Stimulated activated effector memory CD8-positive, alpha-beta T cell treated with anti-CD3 and anti-CD28 coated beads, Interleukin-12 subunit alpha, Interleukin-12 subunit beta, amount 100 ng/mL, for 72 hours (primary cell): ENCODE data around the gene IKZF1.

Experiments
- ATAC-seq: fragments of 150-1000 bp; cut with Tn5 transposase; 2 replicates; pipeline ENCODE4 v1.10.0; 2021
- DNase-seq, 2 donors: peaks; one replicate each; pipeline ENCODE4 v3.0.0; 2021 to 2022; ENCODE audit warnings: low spot score in 2 of 2
- H3K27ac Mint-ChIP-seq: one replicate; pipeline ENCODE4 v1.8.0; 2022; ENCODE audit warnings: mild to moderate bottlenecking, mixed read lengths
- H3K36me3 Mint-ChIP-seq: one replicate; pipeline ENCODE4 v1.8.0; 2022; ENCODE audit warnings: mild to moderate bottlenecking, mixed read lengths
- H3K4me1 Mint-ChIP-seq: one replicate; pipeline ENCODE4 v1.8.0; 2022; ENCODE audit warnings: mixed read lengths
- H3K4me3 Mint-ChIP-seq: one replicate; pipeline ENCODE4 v1.8.0; 2022; ENCODE audit warnings: mild to moderate bottlenecking, mixed read lengths
- H3K9me3 Mint-ChIP-seq: one replicate; pipeline ENCODE4 v1.8.0; 2022; ENCODE audit warnings: mixed read lengths

Gene IKZF1

DNA sequence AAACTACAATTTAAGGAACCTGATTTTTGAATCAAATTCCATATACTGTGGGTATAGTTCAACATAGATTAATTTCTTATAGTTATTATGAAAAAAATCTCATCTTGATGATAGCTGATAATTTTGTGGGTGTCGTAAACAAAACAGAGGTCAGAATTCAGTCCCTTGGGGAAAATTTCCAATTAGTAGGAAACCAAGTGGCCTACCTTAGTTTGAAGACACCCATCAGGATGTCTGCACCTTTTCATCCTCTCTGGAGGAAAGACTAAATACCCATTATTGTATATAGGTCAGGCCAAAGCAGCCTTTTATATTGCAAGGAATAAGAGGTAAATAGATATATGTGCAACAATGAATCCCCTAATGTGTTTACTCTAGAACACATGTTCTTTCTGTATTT is 6.4 kb downstream of the IKZF1 start:
- H3K9me3 Mint-ChIP-seq = no peaks in the 10 kb centered on the region
- DNase-seq = no peak
- H3K4me1 Mint-ChIP-seq = peaks cover 53% of the 10 kb centered on the region
- peaks cover 70% of the 10 kb centered on the region for H3K36me3 Mint-ChIP-seq
- ATAC-seq = no peak
- peak overlapping the region; percentile 84 for H3K4me3 Mint-ChIP-seq
- peak overlapping the region; percentile 89 for H3K27ac Mint-ChIP-seq

GRCh38 chr7:50312250-50313162 is 8.0 kb downstream of the IKZF1 start:
- Mint-ChIP-seq H3K4me3 (peak overlapping the region; percentile 84), H3K36me3 (peaks cover 55% of the 10 kb centered on the region), H3K4me1 (peaks cover 68% of the 10 kb centered on the region), H3K9me3 (no peaks in the 10 kb centered on the region), H3K27ac (peak overlapping the region; percentile 89)
- no peak for DNase-seq
- ATAC-seq = peak; percentile 36

DNA sequence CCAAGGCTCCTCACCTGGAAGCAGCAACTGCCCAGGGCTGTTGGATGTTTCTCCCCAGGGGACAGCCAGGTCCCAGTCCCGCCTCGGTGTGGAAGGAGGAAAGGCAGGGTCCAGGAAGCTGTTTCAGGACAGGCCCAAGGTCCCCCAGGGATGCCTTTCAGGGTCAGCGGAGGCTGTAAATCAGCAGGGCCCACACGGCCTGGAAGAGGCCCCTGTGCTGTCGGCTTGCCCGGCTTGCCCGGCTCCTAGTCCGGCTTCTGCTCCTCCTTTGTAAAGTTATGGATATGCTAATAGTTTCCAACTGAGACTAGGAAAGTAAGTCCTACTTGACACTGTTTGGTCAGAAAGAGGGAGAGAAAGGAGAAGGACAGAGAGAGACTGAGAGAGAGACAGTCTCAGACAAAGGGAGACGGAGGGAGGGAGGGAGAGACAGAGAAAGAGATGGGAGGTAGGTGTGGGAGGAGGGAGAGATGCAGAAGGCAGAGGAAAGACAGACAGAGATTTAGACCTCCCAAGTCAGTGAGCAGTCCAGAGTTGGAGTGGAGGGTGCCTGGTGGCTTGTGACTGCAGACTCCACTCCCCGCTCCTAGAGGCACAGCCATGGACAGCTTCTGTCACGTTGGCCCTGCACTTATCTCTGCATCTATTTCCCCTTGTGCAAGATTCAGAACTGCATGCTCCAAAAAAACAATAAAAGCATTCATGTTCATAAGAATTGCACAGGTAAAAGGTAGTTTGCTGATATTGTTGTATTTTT is 10.5 kb downstream of the IKZF1 start:
- Mint-ChIP-seq H3K36me3 (peaks cover 30% of the 10 kb centered on the region), H3K27ac (peak overlapping the region; percentile 89), H3K9me3 (no peaks in the 10 kb centered on the region), H3K4me3 (peak overlapping the region; percentile 84), H3K4me1 (peaks cover 77% of the 10 kb centered on the region)
- ATAC-seq (no peak), DNase-seq (peak in 1 of 2 donors; percentile 59)

- H3K27ac Mint-ChIP-seq = peak overlapping the region; percentile 89
- H3K36me3 Mint-ChIP-seq = peaks cover 20% of the 10 kb centered on the region
- H3K9me3 Mint-ChIP-seq = no peaks in the 10 kb centered on the region
- DNase-seq (peak in 1 of 2 donors; percentile 65), ATAC-seq (no peak)
- peaks cover 87% of the 10 kb centered on the region for H3K4me1 Mint-ChIP-seq
- H3K4me3 Mint-ChIP-seq = peak overlapping the region; percentile 84
Measured at GRCh38 chr7:50315739-50316671, 11.5 kb downstream of the IKZF1 start.

DNA sequence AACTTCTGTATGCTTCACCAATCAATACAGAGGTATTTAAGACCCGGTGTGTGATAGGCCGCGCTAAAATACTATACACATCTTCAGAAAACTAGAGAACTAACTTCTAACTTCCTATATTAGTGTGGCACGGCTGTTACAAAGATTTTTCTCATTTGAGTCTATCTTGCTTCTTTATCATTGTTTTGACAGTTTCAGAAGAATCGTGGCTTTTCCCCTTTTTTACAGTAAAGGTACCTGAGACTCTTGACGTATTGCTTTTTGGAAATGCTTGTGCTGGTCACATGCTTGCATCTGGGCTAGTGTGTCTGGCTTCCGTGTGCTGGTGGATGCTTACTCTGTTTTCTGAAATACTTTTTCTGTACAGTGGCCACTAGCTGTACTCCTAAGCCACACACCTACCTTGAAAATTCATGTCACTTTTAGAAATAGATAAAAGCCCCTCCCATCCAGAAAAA is 12.7 kb downstream of the IKZF1 start:
- ATAC-seq (peak; percentile 89), DNase-seq (no peak)
- Mint-ChIP-seq H3K36me3 (peaks cover 7% of the 10 kb centered on the region), H3K4me3 (peak overlapping the region; percentile 84), H3K27ac (peak overlapping the region; percentile 89), H3K4me1 (peaks cover 99% of the 10 kb centered on the region), H3K9me3 (no peaks in the 10 kb centered on the region)

GRCh38 chr7:50317697-50318669 is 13.5 kb downstream of the IKZF1 start:
- ATAC-seq (peak; percentile 57), DNase-seq (peak in 1 of 2 donors; percentile 70)
- peak overlapping the region; percentile 84 for H3K4me3 Mint-ChIP-seq
- peaks cover 99% of the 10 kb centered on the region for H3K4me1 Mint-ChIP-seq
- no peaks in the 10 kb centered on the region for H3K9me3 Mint-ChIP-seq
- H3K36me3 Mint-ChIP-seq = no peaks in the 10 kb centered on the region
- H3K27ac Mint-ChIP-seq = peak overlapping the region; percentile 89

GRCh38 chr7:50321487-50322067 is 17.1 kb downstream of the IKZF1 start:
- DNase-seq = peak in 1 of 2 donors; percentile 47

GRCh38 chr7:50324113-50324512 is 19.6 kb downstream of the IKZF1 start:
- Mint-ChIP-seq H3K27ac (peak overlapping the region; percentile 35), H3K36me3 (no peaks in the 10 kb centered on the region), H3K4me3 (no peak overlapping the region), H3K9me3 (no peaks in the 10 kb centered on the region), H3K4me1 (peaks cover 78% of the 10 kb centered on the region)
- ATAC-seq = no peak
- no peak for DNase-seq

More at GRCh38 chr7:50321487-50322067, 17.1 kb downstream of the IKZF1 start:
- Mint-ChIP-seq H3K4me3 (peak overlapping the region; percentile 84), H3K9me3 (no peaks in the 10 kb centered on the region), H3K27ac (peak overlapping the region; percentile 89), H3K36me3 (no peaks in the 10 kb centered on the region), H3K4me1 (peaks cover 91% of the 10 kb centered on the region)
- ATAC-seq = no peak

DNA sequence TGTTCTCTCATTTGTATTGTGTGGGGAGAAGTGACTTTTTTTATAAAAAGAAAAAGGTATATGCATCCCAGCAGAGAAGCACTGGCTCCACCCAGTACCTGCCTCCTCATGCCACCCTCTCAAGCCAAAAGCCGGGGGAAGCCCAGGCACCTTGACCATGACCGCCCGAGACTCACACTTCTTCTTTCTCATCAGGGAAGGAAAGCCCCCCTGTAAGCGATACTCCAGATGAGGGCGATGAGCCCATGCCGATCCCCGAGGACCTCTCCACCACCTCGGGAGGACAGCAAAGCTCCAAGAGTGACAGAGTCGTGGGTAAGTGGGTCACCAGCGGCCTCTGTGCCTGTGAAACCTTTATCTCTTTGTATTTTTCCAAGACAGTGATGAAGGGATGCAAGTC is 22.9 kb downstream of the IKZF1 start:
- no peak for ATAC-seq
- Mint-ChIP-seq H3K9me3 (no peaks in the 10 kb centered on the region), H3K4me1 (peaks cover 78% of the 10 kb centered on the region), H3K27ac (peak overlapping the region; percentile 78), H3K36me3 (no peaks in the 10 kb centered on the region), H3K4me3 (no peak overlapping the region)
- DNase-seq = peak in 1 of 2 donors; percentile 47

- ATAC-seq (no peak), DNase-seq (peak in 1 of 2 donors; percentile 52)
- H3K27ac Mint-ChIP-seq = peak overlapping the region; percentile 88
- no peak overlapping the region for H3K4me3 Mint-ChIP-seq
- no peaks in the 10 kb centered on the region for H3K9me3 Mint-ChIP-seq
- H3K4me1 Mint-ChIP-seq = peaks cover 61% of the 10 kb centered on the region
- no peaks in the 10 kb centered on the region for H3K36me3 Mint-ChIP-seq
Measured at GRCh38 chr7:50329775-50330174, 25.3 kb downstream of the IKZF1 start.

DNA sequence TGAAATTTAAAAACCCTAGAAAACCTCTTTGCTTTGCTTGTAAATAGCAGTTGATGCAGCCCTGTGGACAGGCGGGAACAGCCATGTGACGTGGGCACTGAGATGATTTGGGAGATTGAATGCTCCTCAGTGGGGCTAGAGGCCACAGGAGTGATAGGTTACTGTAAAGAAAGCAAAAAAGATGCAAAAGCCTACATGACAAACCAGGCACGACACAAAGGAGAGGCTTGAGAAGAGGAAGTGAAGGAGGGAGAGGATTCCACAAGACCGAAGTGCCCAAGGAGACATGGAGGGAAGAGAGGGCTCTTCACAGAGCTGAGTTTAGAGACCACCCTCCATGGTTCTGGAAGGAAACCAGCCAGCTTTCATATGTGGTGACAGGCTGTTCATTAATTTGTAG is 25.7 kb downstream of the IKZF1 start:
- ATAC-seq = no peak
- Mint-ChIP-seq H3K27ac (peak overlapping the region; percentile 88), H3K9me3 (no peaks in the 10 kb centered on the region), H3K4me1 (peaks cover 59% of the 10 kb centered on the region), H3K36me3 (no peaks in the 10 kb centered on the region), H3K4me3 (no peak overlapping the region)
- DNase-seq = peak in 1 of 2 donors; percentile 51

- Mint-ChIP-seq H3K4me3 (no peak overlapping the region), H3K4me1 (peaks cover 58% of the 10 kb centered on the region), H3K9me3 (no peaks in the 10 kb centered on the region), H3K27ac (peak overlapping the region; percentile 88), H3K36me3 (no peaks in the 10 kb centered on the region)
- ATAC-seq (no peak), DNase-seq (peak in 1 of 2 donors; percentile 60)
Measured at GRCh38 chr7:50330696-50331095, 26.2 kb downstream of the IKZF1 start.

GRCh38 chr7:50331564-50332208 is 27.2 kb downstream of the IKZF1 start:
- DNase-seq = peak in 1 of 2 donors; percentile 57

More at GRCh38 chr7:50331564-50332208, 27.2 kb downstream of the IKZF1 start:
- no peaks in the 10 kb centered on the region for H3K9me3 Mint-ChIP-seq
- ATAC-seq = peak; percentile 83
- H3K27ac Mint-ChIP-seq = peak overlapping the region; percentile 88
- no peak overlapping the region for H3K4me3 Mint-ChIP-seq
- H3K4me1 Mint-ChIP-seq = peaks cover 48% of the 10 kb centered on the region
- no peaks in the 10 kb centered on the region for H3K36me3 Mint-ChIP-seq
